Activated B cell treated with CpG ODN at 0.5 μM for 24 hours (primary cell): Measurements from ENCODE around the gene PAK1. TPM values are rescaled to one million over a fixed set of nuclear protein-coding genes. Genes with fewer than 3 reads are reported as not detected.

Experiments
- ATAC-seq: fragments of 200-7000 bp; cut with Tn5 transposase; one replicate; pipeline ENCODE4 v1.10.0; 2021; ENCODE audit warnings: low read depth, mild to moderate bottlenecking, moderate library complexity
- CTCF ChIA-PET: fragments of 350-600 bp; sonication (Branson Sonifier 250); formaldehyde crosslinking; loops from one replicate; lab custom pipeline; 2021; ENCODE audit warnings: antibody characterized with exemption; lab: Charles Lee
- POLR2A ChIA-PET: fragments of 350-600 bp; sonication (Branson Sonifier 250); formaldehyde crosslinking; loops from one replicate; lab custom pipeline; 2021; ENCODE audit warnings: antibody characterized with exemption; lab: Charles Lee
- DNase-seq: peaks from one replicate; pipeline ENCODE4 v3.0.0; 2022
- H3K27ac Mint-ChIP-seq: one replicate; pipeline ENCODE4 v1.8.0; 2020; ENCODE audit warnings: mixed read lengths
- H3K27me3 Mint-ChIP-seq: one replicate; pipeline ENCODE4 v1.8.0; 2021; ENCODE audit warnings: mixed read lengths
- H3K36me3 Mint-ChIP-seq: one replicate; pipeline ENCODE4 v1.8.0; 2021; ENCODE audit warnings: low read depth, mixed read lengths
- H3K4me1 Mint-ChIP-seq: one replicate; pipeline ENCODE4 v1.8.0; 2021; ENCODE audit warnings: mixed read lengths
- H3K4me3 Mint-ChIP-seq: one replicate; pipeline ENCODE4 v1.8.0; 2020; ENCODE audit warnings: mild to moderate bottlenecking, mixed read lengths
- H3K9me3 Mint-ChIP-seq: one replicate; pipeline ENCODE4 v1.8.0; 2020; ENCODE audit warnings: mixed read lengths
- CTCF ChIP-seq: fragments of 200-600 bp; IDR thresholded peaks from one replicate; pipeline ENCODE4 v1.8.0; 2022; ENCODE audit warnings: antibody characterized with exemption, mild to moderate bottlenecking
- intact Hi-C: fragments of 100-400 bp; cut with micrococcal nuclease; formaldehyde crosslinking; loops from one replicate; pipeline ENCODE4 v1.15.1; 2024
- total RNA-seq: library from RNA; stranded (reverse); gene quantifications from 2 replicates; pipeline ENCODE4 v1.2.3, GENCODE V29; 2022

Gene PAK1
- total RNA-seq, 1 donor from 2014 or later, result 21.1 TPM

GRCh38 chr11:77377734-77378133 is 96.2 kb downstream of the PAK1 start:
- DNase-seq (no peak), ATAC-seq (no peak)
- H3K4me1 Mint-ChIP-seq, result no peaks in the 10 kb centered on the region
- no peaks in the 10 kb centered on the region for H3K27me3 Mint-ChIP-seq
- no peak overlapping the region for H3K27ac Mint-ChIP-seq
- peaks cover 49% of the 10 kb centered on the region for H3K36me3 Mint-ChIP-seq
- ChIA-PET POLR2A (no interaction called here), CTCF (no interaction called here)
- intact Hi-C loops, result no loop called here
- TF ChIP-seq CTCF, result no peak
- H3K9me3 Mint-ChIP-seq, result no peaks in the 10 kb centered on the region
- no peak overlapping the region for H3K4me3 Mint-ChIP-seq

- Mint-ChIP-seq H3K36me3 (peaks cover 52% of the 10 kb centered on the region), H3K4me3 (no peak overlapping the region), H3K27me3 (no peaks in the 10 kb centered on the region), H3K4me1 (no peaks in the 10 kb centered on the region), H3K9me3 (no peaks in the 10 kb centered on the region), H3K27ac (no peak overlapping the region)
- intact Hi-C loops, result no loop called here
- no peak for TF ChIP-seq CTCF
- ChIA-PET CTCF (no interaction called here), POLR2A (no interaction called here)
- DNase-seq (no peak), ATAC-seq (no peak)
Measured at GRCh38 chr11:77375107-77375506, 98.8 kb downstream of the PAK1 start.

GRCh38 chr11:77374611-77375031 is 99.3 kb downstream of the PAK1 start:
- POLR2A ChIA-PET, result no interaction called here

GRCh38 chr11:77374108-77374507 is 99.8 kb downstream of the PAK1 start:
- ChIA-PET CTCF (no interaction called here), POLR2A (no interaction called here)
- ATAC-seq, result no peak
- H3K9me3 Mint-ChIP-seq, result no peaks in the 10 kb centered on the region
- no peaks in the 10 kb centered on the region for H3K4me1 Mint-ChIP-seq
- H3K27me3 Mint-ChIP-seq, result no peaks in the 10 kb centered on the region
- peaks cover 42% of the 10 kb centered on the region for H3K36me3 Mint-ChIP-seq
- no peak for TF ChIP-seq CTCF
- intact Hi-C loops, result no loop called here
- H3K27ac Mint-ChIP-seq, result no peak overlapping the region
- DNase-seq, result no peak
- H3K4me3 Mint-ChIP-seq, result no peak overlapping the region

More at GRCh38 chr11:77374611-77375031, 99.3 kb downstream of the PAK1 start:
- DNase-seq (no peak), ATAC-seq (no peak)
- TF ChIP-seq CTCF, result no peak
- Mint-ChIP-seq H3K4me1 (no peaks in the 10 kb centered on the region), H3K4me3 (no peak overlapping the region), H3K27me3 (no peaks in the 10 kb centered on the region), H3K9me3 (no peaks in the 10 kb centered on the region), H3K36me3 (peaks cover 47% of the 10 kb centered on the region), H3K27ac (no peak overlapping the region)
- intact Hi-C loops, result no loop called here
- CTCF ChIA-PET, result no interaction called here

- Mint-ChIP-seq H3K27ac (no peak overlapping the region), H3K4me3 (no peak overlapping the region), H3K9me3 (no peaks in the 10 kb centered on the region), H3K4me1 (no peaks in the 10 kb centered on the region), H3K27me3 (no peaks in the 10 kb centered on the region), H3K36me3 (peaks cover 33% of the 10 kb centered on the region)
- ChIA-PET CTCF (no interaction called here), POLR2A (no interaction called here)
- DNase-seq, result no peak
- ATAC-seq, result no peak
- TF ChIP-seq CTCF, result no peak
- intact Hi-C loops, result no loop called here
Measured at GRCh38 chr11:77372726-77373125, 101.2 kb downstream of the PAK1 start.
